Mesothelial cell of epicardium (in vitro differentiated cells): ENCODE measurements around the gene MYO9B. TPM values are rescaled to one million over a fixed set of nuclear protein-coding genes. Genes with fewer than 3 reads are reported as not detected.

Experiments
- DNase-seq, 2 experiments: peaks; one replicate each; pipeline ENCODE4 v3.0.0; 2021; ENCODE audit warnings: low spot score in 2 of 2; ENCODE audit not compliant: unreplicated experiment in 2 of 2
- H3K27ac Mint-ChIP-seq: 2 replicates; pipeline ENCODE4 v1.8.0; 2021; ENCODE audit warnings: mixed read lengths
- H3K27me3 Mint-ChIP-seq: 2 replicates; pipeline ENCODE4 v1.8.0; 2021; ENCODE audit warnings: low read depth, mixed read lengths
- H3K36me3 Mint-ChIP-seq: 2 replicates; pipeline ENCODE4 v1.8.0; 2021; ENCODE audit warnings: mixed read lengths
- H3K4me1 Mint-ChIP-seq: 2 replicates; pipeline ENCODE4 v1.8.0; 2021; ENCODE audit warnings: mixed read lengths
- H3K4me3 Mint-ChIP-seq: 2 replicates; pipeline ENCODE4 v1.8.0; 2021; ENCODE audit warnings: mild to moderate bottlenecking, moderate library complexity, mixed read lengths
- H3K9me3 Mint-ChIP-seq: 2 replicates; pipeline ENCODE4 v1.8.0; 2021; ENCODE audit warnings: mixed read lengths
- CTCF ChIP-seq: fragments of 200-600 bp; sonication (generic); IDR thresholded peaks from one replicate; pipeline ENCODE4 v1.5.0; 2021; ENCODE audit warnings: antibody characterized with exemption; ENCODE audit not compliant: unreplicated experiment
- total RNA-seq: library from RNA; stranded (reverse); gene quantifications from 3 replicates; pipeline ENCODE4 v1.2.1, GENCODE V29; 2021

The MYO9B gene
- total RNA-seq, 1 donor from 2014 or later: 90.8 TPM

GRCh38 chr19:17244618-17245534 lies 169.3 kb downstream of the MYO9B start:
- H3K9me3 Mint-ChIP-seq: no peaks in the 10 kb centered on the region
- DNase-seq: peak in 1 of 2 experiments; percentile 59
- TF ChIP-seq CTCF: no peak
- no peaks in the 10 kb centered on the region for H3K27me3 Mint-ChIP-seq
- H3K4me3 Mint-ChIP-seq: peak overlapping the region; percentile 89
- peak overlapping the region; percentile 79 for H3K27ac Mint-ChIP-seq
- no peaks in the 10 kb centered on the region for H3K36me3 Mint-ChIP-seq
- peaks cover 50% of the 10 kb centered on the region for H3K4me1 Mint-ChIP-seq

- H3K4me3 Mint-ChIP-seq: peak within 1 kb of the TSS; percentile 90
- H3K4me1 Mint-ChIP-seq: peaks cover 50% of the 10 kb centered on the region
- TF ChIP-seq CTCF: no peak
- H3K27ac Mint-ChIP-seq: peak within 1 kb of the TSS; percentile 92
- H3K27me3 Mint-ChIP-seq: no peaks in the 10 kb centered on the region
- H3K9me3 Mint-ChIP-seq: no peaks in the 10 kb centered on the region
- no peaks in the 10 kb centered on the region for H3K36me3 Mint-ChIP-seq
- peak in 1 of 2 experiments; percentile 72 for DNase-seq
Measured at GRCh38 chr19:17245535-17245984, 170.0 kb downstream of the MYO9B start, which contains the start of gene NR2F6. Gene NR2F6, minus strand, starts transcription at chr19:17245919. Its CDS starts 699 bp downstream, at chr19:17245220.

- Mint-ChIP-seq H3K36me3 (no peaks in the 10 kb centered on the region), H3K27ac (peak overlapping the region; percentile 82)
Measured at GRCh38 chr19:17246681-17247425, 171.3 kb downstream of the MYO9B start.

GRCh38 chr19:17248011-17248776 lies 172.6 kb downstream of the MYO9B start:
- Mint-ChIP-seq H3K4me1 (peaks cover 32% of the 10 kb centered on the region), H3K27me3 (no peaks in the 10 kb centered on the region), H3K27ac (no peak overlapping the region), H3K9me3 (no peaks in the 10 kb centered on the region), H3K36me3 (no peaks in the 10 kb centered on the region), H3K4me3 (peak overlapping the region; percentile 41)
- no peak for TF ChIP-seq CTCF
- no peak for DNase-seq

More at GRCh38 chr19:17246681-17247425, 171.3 kb downstream of the MYO9B start:
- Mint-ChIP-seq H3K4me3 (peak overlapping the region; percentile 90), H3K4me1 (peaks cover 40% of the 10 kb centered on the region), H3K27me3 (no peaks in the 10 kb centered on the region), H3K9me3 (no peaks in the 10 kb centered on the region)
- DNase-seq: no peak
- no peak for TF ChIP-seq CTCF

GRCh38 chr19:17249887-17250548 lies 174.4 kb downstream of the MYO9B start:
- Mint-ChIP-seq H3K27me3 (no peaks in the 10 kb centered on the region), H3K9me3 (no peaks in the 10 kb centered on the region), H3K4me1 (peaks cover 23% of the 10 kb centered on the region), H3K4me3 (no peak overlapping the region), H3K36me3 (no peaks in the 10 kb centered on the region), H3K27ac (no peak overlapping the region)
- no peak for DNase-seq
- no peak for TF ChIP-seq CTCF
